ENCODE data around the gene HNRNPUL2.

DNA sequence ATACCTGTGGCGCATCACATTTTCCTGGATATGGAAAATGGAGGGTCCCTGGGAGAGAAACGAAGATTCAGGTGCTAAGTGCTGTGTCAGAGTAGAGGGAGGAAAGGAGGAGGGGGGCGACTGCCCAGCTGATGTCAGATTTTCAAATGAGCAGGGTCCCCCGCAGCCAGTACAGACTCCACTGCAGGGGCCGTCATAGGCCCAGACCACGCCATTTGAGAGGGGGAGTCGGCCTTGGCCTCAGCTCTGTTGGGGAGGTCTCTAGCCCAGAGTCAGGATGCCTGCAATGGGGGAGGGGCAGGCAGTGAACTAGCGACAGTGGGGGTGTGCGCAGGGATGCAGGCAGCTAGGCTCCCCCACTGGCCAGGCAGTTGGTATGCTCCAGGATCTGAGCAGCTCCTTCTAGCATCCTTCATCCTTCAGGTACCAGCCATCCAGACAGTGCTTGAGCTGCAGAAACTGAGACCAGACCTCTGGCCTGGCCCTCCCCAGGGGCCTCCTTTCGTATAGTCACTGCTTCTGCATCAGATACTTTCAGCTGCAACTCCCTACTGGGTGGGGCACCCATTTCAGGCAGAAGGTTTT lies 19.9 kb downstream of the HNRNPUL2 start, which contains the start of the genes BSCL2 and GNG3:
- TF ChIP-seq, protein P1, sequence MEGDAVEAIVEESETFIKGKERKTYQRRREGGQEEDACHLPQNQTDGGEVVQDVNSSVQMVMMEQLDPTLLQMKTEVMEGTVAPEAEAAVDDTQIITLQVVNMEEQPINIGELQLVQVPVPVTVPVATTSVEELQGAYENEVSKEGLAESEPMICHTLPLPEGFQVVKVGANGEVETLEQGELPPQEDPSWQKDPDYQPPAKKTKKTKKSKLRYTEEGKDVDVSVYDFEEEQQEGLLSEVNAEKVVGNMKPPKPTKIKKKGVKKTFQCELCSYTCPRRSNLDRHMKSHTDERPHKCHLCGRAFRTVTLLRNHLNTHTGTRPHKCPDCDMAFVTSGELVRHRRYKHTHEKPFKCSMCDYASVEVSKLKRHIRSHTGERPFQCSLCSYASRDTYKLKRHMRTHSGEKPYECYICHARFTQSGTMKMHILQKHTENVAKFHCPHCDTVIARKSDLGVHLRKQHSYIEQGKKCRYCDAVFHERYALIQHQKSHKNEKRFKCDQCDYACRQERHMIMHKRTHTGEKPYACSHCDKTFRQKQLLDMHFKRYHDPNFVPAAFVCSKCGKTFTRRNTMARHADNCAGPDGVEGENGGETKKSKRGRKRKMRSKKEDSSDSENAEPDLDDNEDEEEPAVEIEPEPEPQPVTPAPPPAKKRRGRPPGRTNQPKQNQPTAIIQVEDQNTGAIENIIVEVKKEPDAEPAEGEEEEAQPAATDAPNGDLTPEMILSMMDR (IDR thresholded peaks at IDR 0.05 in 8 of 11, conservative IDR thresholded peaks at IDR 0.05 in 3 of 11) = no peak
- TF ChIP-seq POLR2A (IDR thresholded peaks at IDR 0.05) = no peak

Data from spleen (tissue), 7 donors.